ENCODE results near the gene AKIRIN2. TPM values are rescaled to one million over a fixed set of nuclear protein-coding genes. Genes with fewer than 3 reads are reported as not detected.

AKIRIN2 gene
- total and polyA plus RNA-seq, 10 of the 15 experiments (the other 5 are each of a cell fraction or from before 2014, with no cell fraction given): 12.7 to 82.2 (median 42.6) TPM

DNA sequence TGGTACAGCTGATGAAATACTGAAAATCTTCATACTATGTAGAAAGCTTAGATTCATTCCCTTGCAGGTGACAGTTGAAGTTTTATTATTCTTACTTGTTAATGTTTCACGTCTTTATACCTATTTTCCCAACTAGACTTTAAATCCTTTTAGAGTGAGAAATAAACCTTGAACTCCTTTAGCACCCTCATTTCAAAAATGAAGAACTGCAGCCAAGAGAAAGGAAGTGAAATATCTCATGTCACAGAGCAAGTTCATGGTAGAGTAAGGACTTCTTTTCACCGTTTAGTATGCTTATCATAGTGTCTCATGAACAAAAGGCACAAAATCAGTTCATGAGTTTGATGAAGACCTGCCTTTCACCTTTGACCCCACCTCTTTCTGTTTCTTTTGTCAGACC, 73.6 kb downstream of the AKIRIN2 start:
- peak overlapping the region; percentile 29; the same call in 1 of the 2 replicates for H2AFZ ChIP-seq (ENCODE audit: control insufficient read depth, low read depth, low read length)
- no peak overlapping the region for H3K9ac ChIP-seq (ENCODE audit: control insufficient read depth, insufficient read depth, low read length)
- no peaks in the 10 kb centered on the region for H3K27me3 ChIP-seq (replicated peaks in 1 of 2; ENCODE audit: control insufficient read depth in 2 of 2, insufficient read depth in 2 of 2, low read length in 1 of 2)
- intact Hi-C loops (cut with micrococcal nuclease; ENCODE audit: unreplicated experiment) (no loop called here), in situ Hi-C loops (cut with MboI) (no loop called here)
- 0 out of 4 replicates have a peak, but pooled peaks cover 0 to 3% of the 10 kb centered on the region in 2 experiments for H3K36me3 ChIP-seq (ENCODE audit: control insufficient read depth in 2 of 2, insufficient read depth in 2 of 2, low read length in 1 of 2)
- RAD21 ChIA-PET (ENCODE audit: unreplicated experiment): interaction anchor here (0.7 to 1.2 kb wide), 4 partner anchors 10 to 168 kb away, joined by 3 to 6 read pairs (median 4); no protein-coding TSS in a partner anchor
- DNase-seq (ENCODE audit: low read depth, low spot score) (peak; percentile 7), FAIRE-seq (peak; percentile 94), ATAC-seq (peak; percentile 65)
- SMC1A ChIA-PET (ENCODE audit: uncharacterized antibody, unreplicated experiment): interaction anchor here (0.7 to 1.6 kb wide), 15 partner anchors 8 to 1240 kb away, joined by 3 to 6 read pairs (median 4); partner anchors contain the start of genes ORC3 and RARS2
- peaks cover 5% of the 10 kb centered on the region for H3K4me1 ChIP-seq (ENCODE audit: control insufficient read depth, insufficient read depth, low read length)
- 50% methylated on average over 2 of the region's 2 CpGs for WGBS (ENCODE audit: insufficient coverage, insufficient replicate concordance, low lambda C conversion rate, missing lambda C conversion rate)
- H3K4me2 ChIP-seq (ENCODE audit: control insufficient read depth, insufficient read depth): no peak overlapping the region
- no peaks in the 10 kb centered on the region for H4K20me1 ChIP-seq (ENCODE audit: control insufficient read depth, insufficient read depth)
- POLR2A ChIA-PET: interaction anchor here (0.6 kb wide), 2 partner anchors 26 to 248 kb away, joined by 3 to 4 read pairs; no protein-coding TSS in a partner anchor
- H3K79me2 ChIP-seq (ENCODE audit: control insufficient read depth, insufficient read depth, low read length): no peaks in the 10 kb centered on the region
- CTCF ChIA-PET: interaction anchor here (0.6 to 1.5 kb wide), 6 partner anchors 9 to 1291 kb away, joined by 3 to 5 read pairs (median 4); no protein-coding TSS in a partner anchor
- no TSS peak for BruUV-seq (replicated peaks)
- H3K4me3 ChIP-seq: no peak overlapping the region
- TF ChIP-seq, protein P1, sequence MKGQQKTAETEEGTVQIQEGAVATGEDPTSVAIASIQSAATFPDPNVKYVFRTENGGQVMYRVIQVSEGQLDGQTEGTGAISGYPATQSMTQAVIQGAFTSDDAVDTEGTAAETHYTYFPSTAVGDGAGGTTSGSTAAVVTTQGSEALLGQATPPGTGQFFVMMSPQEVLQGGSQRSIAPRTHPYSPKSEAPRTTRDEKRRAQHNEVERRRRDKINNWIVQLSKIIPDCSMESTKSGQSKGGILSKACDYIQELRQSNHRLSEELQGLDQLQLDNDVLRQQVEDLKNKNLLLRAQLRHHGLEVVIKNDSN (IDR thresholded peaks at IDR 0.05; ENCODE audit: borderline replicate concordance, extremely low read length, insufficient read depth, low read depth, low read length): no peak
- 0 out of 2 replicates have a peak, but pooled peaks have one; percentile 2 for TF ChIP-seq RAD21 (IDR thresholded peaks at IDR 0.05; ENCODE audit: insufficient read depth, low read depth, low read length)
- TF ChIP-seq ZNF24 (IDR thresholded peaks at IDR 0.05): peak; percentile 62; the same call in 1 of the 2 replicates
- peak; percentile 84 for TF ChIP-seq SPI1 (IDR thresholded peaks at IDR 0.05; ENCODE audit: borderline replicate concordance, insufficient read depth, low read depth, low read length)
- no peaks in the 10 kb centered on the region; the same call in 2 of the 3 replicates for H3K9me3 ChIP-seq (replicated peaks; ENCODE audit: control insufficient read depth, insufficient read depth, low read length)
- peak overlapping the region; percentile 6; the same call in 1 of the 2 replicates for H3K27ac ChIP-seq (ENCODE audit: control insufficient read depth, insufficient read depth)

Small RNA genes within 50 kb of the gene (small RNA-seq; reads per million reads assigned to genes)
- not detected for gene RF01210

Other genes with a start within 250 kb of the AKIRIN2 start
- gene SLC35A1, start 229.3 kb downstream of the AKIRIN2 start, total RNA-seq (2014; rRNA removed): 7.1 and 8.5 TPM in 2 replicates
- gene SLC35A1, start 229.3 kb downstream of the AKIRIN2 start, total RNA-seq (2014; rRNA removed; fragmentation: Illumina TruSeq; extraction: Trizol): 9.5 and 10.0 TPM in 2 replicates
- gene SLC35A1, start 229.3 kb downstream of the AKIRIN2 start, total RNA-seq (2021): 6.8 and 7.8 TPM in 2 replicates
- 25.0 and 34.1 TPM in 2 replicates for gene SLC35A1, start 229.3 kb downstream of the AKIRIN2 start, polyA plus RNA-seq (2011; rRNA removed)
- 9.6 and 13.9 TPM in 2 replicates for gene SLC35A1, start 229.3 kb downstream of the AKIRIN2 start, polyA plus RNA-seq (2014; fragmentation: Illumina TruSeq; extraction: Trizol)
- gene SLC35A1, start 229.3 kb downstream of the AKIRIN2 start, polyA plus RNA-seq (2014; fragmentation: Nextera tagmentation; extraction: Ambion mirVana): 10 to 100 TPM; 15.1 to 28.0 TPM
- gene SLC35A1, start 229.3 kb downstream of the AKIRIN2 start, polyA plus RNA-seq (2014; rRNA removed): 8.8 and 9.8 TPM in 2 replicates
- gene SLC35A1, start 229.3 kb downstream of the AKIRIN2 start, polyA plus RNA-seq (2016; fragmentation: Nextera tagmentation; extraction: Ambion mirVana): 10 to 100 TPM; 15.3 to 17.1 TPM
- gene RARS2, start 112.2 kb downstream of the AKIRIN2 start, total RNA-seq (2014; rRNA removed): 25.8 and 32.5 TPM in 2 replicates
- gene RARS2, start 112.2 kb downstream of the AKIRIN2 start, total RNA-seq (2014; rRNA removed; fragmentation: Illumina TruSeq; extraction: Trizol): 36.6 and 37.1 TPM in 2 replicates
- gene RARS2, start 112.2 kb downstream of the AKIRIN2 start, total RNA-seq (2021): 23.8 and 26.9 TPM in 2 replicates
- 18.3 and 25.1 TPM in 2 replicates for gene RARS2, start 112.2 kb downstream of the AKIRIN2 start, polyA plus RNA-seq (2011; rRNA removed)
- gene RARS2, start 112.2 kb downstream of the AKIRIN2 start, polyA plus RNA-seq (2014; fragmentation: Illumina TruSeq; extraction: Trizol): 36.5 and 44.7 TPM in 2 replicates
- gene RARS2, start 112.2 kb downstream of the AKIRIN2 start, polyA plus RNA-seq (2014; fragmentation: Nextera tagmentation; extraction: Ambion mirVana): 10 to 100 TPM; 37.9 to 43.0 TPM
- 22.5 and 25.5 TPM in 2 replicates for gene RARS2, start 112.2 kb downstream of the AKIRIN2 start, polyA plus RNA-seq (2014; rRNA removed)
- gene RARS2, start 112.2 kb downstream of the AKIRIN2 start, polyA plus RNA-seq (2016; fragmentation: Nextera tagmentation; extraction: Ambion mirVana): 10 to 100 TPM; 46.0 to 54.2 TPM
- gene ORC3, start 112.1 kb downstream of the AKIRIN2 start, total RNA-seq (2014; rRNA removed): 28.7 and 35.7 TPM in 2 replicates
- 43.0 and 43.7 TPM in 2 replicates for gene ORC3, start 112.1 kb downstream of the AKIRIN2 start, total RNA-seq (2014; rRNA removed; fragmentation: Illumina TruSeq; extraction: Trizol)
- 27.2 and 28.4 TPM in 2 replicates for gene ORC3, start 112.1 kb downstream of the AKIRIN2 start, total RNA-seq (2021)
- gene ORC3, start 112.1 kb downstream of the AKIRIN2 start, polyA plus RNA-seq (2011; rRNA removed): 58.9 and 89.9 TPM in 2 replicates
- 50.3 and 58.2 TPM in 2 replicates for gene ORC3, start 112.1 kb downstream of the AKIRIN2 start, polyA plus RNA-seq (2014; fragmentation: Illumina TruSeq; extraction: Trizol)
- gene ORC3, start 112.1 kb downstream of the AKIRIN2 start, polyA plus RNA-seq (2014; fragmentation: Nextera tagmentation; extraction: Ambion mirVana): 10 to 100 TPM; 65.4 to 76.3 TPM
- gene ORC3, start 112.1 kb downstream of the AKIRIN2 start, polyA plus RNA-seq (2014; rRNA removed): 22.2 and 29.2 TPM in 2 replicates
- 10 to 100 TPM; 62.3 to 63.3 TPM for gene ORC3, start 112.1 kb downstream of the AKIRIN2 start, polyA plus RNA-seq (2016; fragmentation: Nextera tagmentation; extraction: Ambion mirVana)

Measured in GM12878 (cell line).